ENCODE data around the gene EIF3I. TPM values are rescaled to one million over a fixed set of nuclear protein-coding genes. Genes with fewer than 3 reads are reported as not detected.

EIF3I gene
- total RNA-seq, 1 experiment from 2014 or later = 294 TPM

DNA sequence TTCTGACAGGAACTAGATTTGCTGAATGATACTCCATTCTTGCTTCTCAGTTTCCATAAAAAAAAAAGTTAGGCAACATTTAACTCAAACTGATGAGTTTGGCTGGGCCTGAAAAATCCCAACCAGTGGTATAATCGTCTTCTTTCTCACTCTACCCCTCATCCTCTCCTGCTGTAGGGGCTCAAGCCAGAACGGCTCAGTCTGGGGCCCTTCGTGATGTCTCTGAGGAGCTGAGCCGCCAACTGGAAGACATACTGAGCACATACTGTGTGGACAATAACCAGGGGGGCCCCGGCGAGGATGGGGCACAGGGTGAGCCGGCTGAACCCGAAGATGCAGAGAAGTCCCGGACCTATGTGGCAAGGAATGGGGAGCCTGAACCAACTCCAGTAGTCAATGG, 41.1 kb upstream of the EIF3I start:
- TSS peak; percentile 78 for BruUV-seq (replicated peaks)
- Histone ChIP-seq H3K27me3 (ENCODE audit: control insufficient read depth, insufficient read depth, low read length) (no peaks in the 10 kb centered on the region), H3K36me3 (ENCODE audit: control insufficient read depth, insufficient read depth, low read length) (peaks cover 6% of the 10 kb centered on the region; the same call in 1 of the 2 replicates), H3K4me1 (ENCODE audit: control insufficient read depth, insufficient read depth, low read length) (peaks cover 33% of the 10 kb centered on the region), H3K4me3 (ENCODE audit: low read depth in 2 of 2, low read length in 2 of 2) (peak overlapping the region; percentile 77 to 93), H3K27ac (ENCODE audit: low read length) (peak overlapping the region; percentile 90), H3K9me3 (ENCODE audit: control insufficient read depth, insufficient read depth, low read depth, low read length) (no peaks in the 10 kb centered on the region)
- in situ Hi-C loops (cut with HindIII; ENCODE audit: low pct_unique_long_range_greater_than_20kb, low sequenced_read_pairs) = no loop called here
- TF ChIP-seq SIN3A (IDR thresholded peaks at IDR 0.05; ENCODE audit: borderline replicate concordance, insufficient read depth, low read depth, low read length) (no peak), POLR2AphosphoS5 (IDR thresholded peaks at IDR 0.05; ENCODE audit: low read depth, low read length) (no peak), TCF7L2 (IDR thresholded peaks at IDR 0.05; ENCODE audit: low read depth, low read length) (no peak), CTCF (IDR thresholded peaks at IDR 0.05) (no peak)
- TF ChIP-seq, protein P1, sequence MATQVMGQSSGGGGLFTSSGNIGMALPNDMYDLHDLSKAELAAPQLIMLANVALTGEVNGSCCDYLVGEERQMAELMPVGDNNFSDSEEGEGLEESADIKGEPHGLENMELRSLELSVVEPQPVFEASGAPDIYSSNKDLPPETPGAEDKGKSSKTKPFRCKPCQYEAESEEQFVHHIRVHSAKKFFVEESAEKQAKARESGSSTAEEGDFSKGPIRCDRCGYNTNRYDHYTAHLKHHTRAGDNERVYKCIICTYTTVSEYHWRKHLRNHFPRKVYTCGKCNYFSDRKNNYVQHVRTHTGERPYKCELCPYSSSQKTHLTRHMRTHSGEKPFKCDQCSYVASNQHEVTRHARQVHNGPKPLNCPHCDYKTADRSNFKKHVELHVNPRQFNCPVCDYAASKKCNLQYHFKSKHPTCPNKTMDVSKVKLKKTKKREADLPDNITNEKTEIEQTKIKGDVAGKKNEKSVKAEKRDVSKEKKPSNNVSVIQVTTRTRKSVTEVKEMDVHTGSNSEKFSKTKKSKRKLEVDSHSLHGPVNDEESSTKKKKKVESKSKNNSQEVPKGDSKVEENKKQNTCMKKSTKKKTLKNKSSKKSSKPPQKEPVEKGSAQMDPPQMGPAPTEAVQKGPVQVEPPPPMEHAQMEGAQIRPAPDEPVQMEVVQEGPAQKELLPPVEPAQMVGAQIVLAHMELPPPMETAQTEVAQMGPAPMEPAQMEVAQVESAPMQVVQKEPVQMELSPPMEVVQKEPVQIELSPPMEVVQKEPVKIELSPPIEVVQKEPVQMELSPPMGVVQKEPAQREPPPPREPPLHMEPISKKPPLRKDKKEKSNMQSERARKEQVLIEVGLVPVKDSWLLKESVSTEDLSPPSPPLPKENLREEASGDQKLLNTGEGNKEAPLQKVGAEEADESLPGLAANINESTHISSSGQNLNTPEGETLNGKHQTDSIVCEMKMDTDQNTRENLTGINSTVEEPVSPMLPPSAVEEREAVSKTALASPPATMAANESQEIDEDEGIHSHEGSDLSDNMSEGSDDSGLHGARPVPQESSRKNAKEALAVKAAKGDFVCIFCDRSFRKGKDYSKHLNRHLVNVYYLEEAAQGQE (IDR thresholded peaks at IDR 0.05; ENCODE audit: insufficient read depth in 1 of 2, low read depth in 2 of 2, low read length in 1 of 2) = no peak
- no peak for ATAC-seq
- DNase-seq (ENCODE audit: low read depth, low spot score) = no peak
- ChIA-PET POLR2A (no interaction called here), CTCF (no interaction called here)
- intact Hi-C loops (cut with micrococcal nuclease; ENCODE audit: unreplicated experiment) = no loop called here

GRCh38 chr1:32181563-32181962, 40.6 kb upstream of the EIF3I start:
- BruUV-seq (replicated peaks) = no TSS peak
- CTCF ChIA-PET = no interaction called here
- Histone ChIP-seq H3K27me3 (ENCODE audit: control insufficient read depth, insufficient read depth, low read length) (no peaks in the 10 kb centered on the region), H3K27ac (ENCODE audit: low read length) (peak overlapping the region; percentile 90), H3K9me3 (ENCODE audit: control insufficient read depth, insufficient read depth, low read depth, low read length) (no peaks in the 10 kb centered on the region), H3K4me3 (ENCODE audit: low read depth in 2 of 2, low read length in 2 of 2) (peak overlapping the region; percentile 77 to 93; a peak in 3 of 4 replicates), H3K36me3 (ENCODE audit: control insufficient read depth, insufficient read depth, low read length) (peaks cover 8% of the 10 kb centered on the region), H3K4me1 (ENCODE audit: control insufficient read depth, insufficient read depth, low read length) (peaks cover 33% of the 10 kb centered on the region)
- DNase-seq (ENCODE audit: low read depth, low spot score) (no peak), ATAC-seq (no peak)
- POLR2A ChIA-PET = interaction anchor here (0.6 kb wide), 1 partner anchor 30 kb away, joined by 3 read pairs; no protein-coding TSS in a partner anchor
- intact Hi-C loops (cut with micrococcal nuclease; ENCODE audit: unreplicated experiment) (no loop called here), in situ Hi-C loops (cut with HindIII; ENCODE audit: low pct_unique_long_range_greater_than_20kb, low sequenced_read_pairs) (no loop called here)
- TF ChIP-seq, protein P1 (IDR thresholded peaks at IDR 0.05; ENCODE audit: insufficient read depth in 1 of 2, low read depth in 2 of 2, low read length in 1 of 2) = no peak
- no peak for TF ChIP-seq CTCF (IDR thresholded peaks at IDR 0.05)
- TF ChIP-seq POLR2AphosphoS5 (IDR thresholded peaks at IDR 0.05; ENCODE audit: low read depth, low read length) = no peak
- no peak for TF ChIP-seq SIN3A (IDR thresholded peaks at IDR 0.05; ENCODE audit: borderline replicate concordance, insufficient read depth, low read depth, low read length)
- TF ChIP-seq TCF7L2 (IDR thresholded peaks at IDR 0.05; ENCODE audit: low read depth, low read length) = no peak
